ENCODE measurements around the gene DSC1.

DNA sequence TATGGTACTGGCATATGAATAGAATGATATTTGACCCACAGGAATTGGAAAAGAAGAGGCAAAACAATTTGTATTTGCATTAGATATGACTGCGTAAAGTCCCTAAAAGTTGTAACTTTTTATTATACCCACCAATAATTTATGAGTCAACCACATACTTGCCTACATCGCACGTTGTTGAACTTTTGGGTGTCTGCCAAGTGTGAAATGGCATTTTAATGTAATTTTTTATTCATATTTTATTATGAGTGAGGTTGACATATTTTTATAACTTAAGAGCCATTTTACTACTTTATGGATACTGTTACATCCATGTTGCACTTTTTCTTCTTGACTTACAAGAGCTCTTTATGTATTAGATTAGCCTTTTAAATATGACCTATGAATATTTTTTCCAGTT, 65.0 kb downstream of the DSC1 start:
- TF ChIP-seq, protein P1, sequence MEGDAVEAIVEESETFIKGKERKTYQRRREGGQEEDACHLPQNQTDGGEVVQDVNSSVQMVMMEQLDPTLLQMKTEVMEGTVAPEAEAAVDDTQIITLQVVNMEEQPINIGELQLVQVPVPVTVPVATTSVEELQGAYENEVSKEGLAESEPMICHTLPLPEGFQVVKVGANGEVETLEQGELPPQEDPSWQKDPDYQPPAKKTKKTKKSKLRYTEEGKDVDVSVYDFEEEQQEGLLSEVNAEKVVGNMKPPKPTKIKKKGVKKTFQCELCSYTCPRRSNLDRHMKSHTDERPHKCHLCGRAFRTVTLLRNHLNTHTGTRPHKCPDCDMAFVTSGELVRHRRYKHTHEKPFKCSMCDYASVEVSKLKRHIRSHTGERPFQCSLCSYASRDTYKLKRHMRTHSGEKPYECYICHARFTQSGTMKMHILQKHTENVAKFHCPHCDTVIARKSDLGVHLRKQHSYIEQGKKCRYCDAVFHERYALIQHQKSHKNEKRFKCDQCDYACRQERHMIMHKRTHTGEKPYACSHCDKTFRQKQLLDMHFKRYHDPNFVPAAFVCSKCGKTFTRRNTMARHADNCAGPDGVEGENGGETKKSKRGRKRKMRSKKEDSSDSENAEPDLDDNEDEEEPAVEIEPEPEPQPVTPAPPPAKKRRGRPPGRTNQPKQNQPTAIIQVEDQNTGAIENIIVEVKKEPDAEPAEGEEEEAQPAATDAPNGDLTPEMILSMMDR (IDR thresholded peaks at IDR 0.05), result no peak
- no peak for TF ChIP-seq EZH2 (IDR thresholded peaks at IDR 0.05)
